OCI-LY1 (cell line): ENCODE data around the gene C16orf90.

Experiments
- H2AFZ ChIP-seq: fragments of 200-600 bp; sonication (generic), shearing (Covaris generic); 2 replicates; pipeline ENCODE4 v1.6.0; 2014; ENCODE audit warnings: antibody characterized with exemption, mild to moderate bottlenecking, low read length
- H3F3A ChIP-seq: fragments of 200-600 bp; sonication (generic), shearing (Covaris generic); 2 replicates; pipeline ENCODE4 v1.6.0; 2014; ENCODE audit warnings: mild to moderate bottlenecking, antibody characterized with exemption, low read length, moderate library complexity; ENCODE audit not compliant: insufficient read depth
- H3K27ac ChIP-seq: fragments of 200-600 bp; sonication (generic); 2 replicates; pipeline ENCODE4 v1.5.1; 2014; ENCODE audit warnings: low read length, mixed run types, mild to moderate bottlenecking, low read depth; ENCODE audit not compliant: poor library complexity, severe bottlenecking
- H3K27me3 ChIP-seq: fragments of 200-600 bp; sonication (generic); 2 replicates; pipeline ENCODE4 v1.6.0; 2014; ENCODE audit warnings: antibody characterized with exemption, mild to moderate bottlenecking, low read length, moderate library complexity; ENCODE audit not compliant: insufficient read depth
- H3K36me3 ChIP-seq: fragments of 200-600 bp; sonication (generic); 2 replicates; pipeline ENCODE4 v1.6.1; 2014; ENCODE audit warnings: mild to moderate bottlenecking, antibody characterized with exemption, low read length, moderate library complexity, mixed read lengths; ENCODE audit not compliant: insufficient read depth
- H3K4me1 ChIP-seq: fragments of 200-600 bp; sonication (generic); 2 replicates; pipeline ENCODE4 v1.5.1; 2014; ENCODE audit warnings: mild to moderate bottlenecking, low read length, moderate library complexity; ENCODE audit not compliant: insufficient read depth, severe bottlenecking
- H3K4me2 ChIP-seq: fragments of 200-600 bp; sonication (generic), shearing (Covaris generic); 2 replicates; pipeline ENCODE4 v1.6.1; 2014; ENCODE audit warnings: low read length
- H3K4me3 ChIP-seq: fragments of 200-600 bp; sonication (generic); 2 replicates; pipeline ENCODE4 v1.5.1; 2014; ENCODE audit warnings: low read length, low read depth, mild to moderate bottlenecking, mixed read lengths; ENCODE audit not compliant: poor library complexity, severe bottlenecking
- H3K79me2 ChIP-seq: fragments of 200-600 bp; shearing (Covaris generic); 2 replicates; pipeline ENCODE4 v1.6.1; 2016; ENCODE audit warnings: mixed run types, low read length, mixed read lengths; ENCODE audit not compliant: insufficient read depth
- H3K9ac ChIP-seq: fragments of 200-600 bp; sonication (generic), shearing (Covaris generic); 2 replicates; pipeline ENCODE4 v1.6.1; 2014; ENCODE audit warnings: mild to moderate bottlenecking, low read length, mixed read lengths
- H3K9me2 ChIP-seq: fragments of 200-600 bp; sonication (generic), shearing (Covaris generic); 2 replicates; pipeline ENCODE4 v1.6.1; 2014; ENCODE audit warnings: low read depth, mild to moderate bottlenecking, low read length, mixed read lengths
- H3K9me3 ChIP-seq: fragments of 200-600 bp; shearing (Covaris generic); 2 replicates; pipeline ENCODE4 v1.6.1; 2014; ENCODE audit warnings: low read length, mixed read lengths
- H4K20me1 ChIP-seq: fragments of 200-600 bp; sonication (generic), shearing (Covaris generic); 2 replicates; pipeline ENCODE4 v1.6.0; 2016; ENCODE audit warnings: mild to moderate bottlenecking, low read length; ENCODE audit not compliant: insufficient read depth
- EZH2 ChIP-seq: fragments of 200-600 bp; sonication (generic), shearing (Covaris generic); IDR thresholded peaks from 2 replicates; pipeline ENCODE4 v1.8.0; 2017; ENCODE audit warnings: borderline replicate concordance, mixed run types, mild to moderate bottlenecking, antibody characterized with exemption, low read length, moderate library complexity, mixed read lengths
- TF ChIP-seq, protein P1 (sequence below): fragments of 200-600 bp; sonication (generic), shearing (Covaris generic); IDR thresholded peaks from 2 replicates; pipeline ENCODE4 v1.5.1; 2017; ENCODE audit warnings: mild to moderate bottlenecking, antibody characterized with exemption, low read length, moderate library complexity, mixed read lengths

The C16orf90 gene

DNA sequence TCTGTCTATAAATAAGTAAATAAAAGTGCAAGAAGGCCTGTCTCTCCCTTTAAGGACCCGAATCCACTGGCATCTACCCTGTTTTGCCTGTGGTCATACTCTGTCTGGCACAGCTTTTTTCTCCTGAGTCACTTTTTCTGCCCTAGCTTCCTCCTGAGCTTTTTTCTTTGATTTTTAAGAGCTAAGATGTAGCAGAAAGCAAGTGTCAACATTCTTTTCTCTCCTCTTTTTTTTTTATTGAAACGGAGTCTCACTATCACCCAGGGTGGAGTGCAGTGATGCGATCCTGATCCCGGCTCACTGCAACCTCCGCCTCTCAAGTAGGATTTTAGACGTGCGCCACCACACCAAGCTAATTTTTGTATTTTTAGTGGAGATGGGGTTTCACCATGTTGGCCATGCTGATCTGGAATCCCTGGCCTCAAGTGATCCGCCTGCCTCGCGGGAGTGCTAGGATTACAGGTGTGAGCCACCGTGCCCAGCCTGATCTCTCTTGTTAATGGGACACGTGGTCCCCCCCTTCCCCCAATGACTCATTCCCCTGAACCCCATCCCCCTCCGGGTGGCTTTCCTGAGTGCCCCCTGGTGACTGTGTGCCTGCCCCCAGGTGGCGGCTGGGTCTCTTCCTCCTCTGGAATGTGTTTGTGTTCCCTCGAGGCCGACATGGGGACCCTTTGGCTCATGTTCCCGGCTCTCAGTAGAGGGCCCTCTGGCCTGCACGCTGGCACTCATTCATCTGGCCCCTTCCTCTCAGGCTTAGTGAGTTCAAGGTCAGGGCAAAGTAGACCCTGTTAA is 14.2 kb downstream of the C16orf90 start:
- H3K27me3 ChIP-seq, result no peaks in the 10 kb centered on the region
- TF ChIP-seq, protein P1, sequence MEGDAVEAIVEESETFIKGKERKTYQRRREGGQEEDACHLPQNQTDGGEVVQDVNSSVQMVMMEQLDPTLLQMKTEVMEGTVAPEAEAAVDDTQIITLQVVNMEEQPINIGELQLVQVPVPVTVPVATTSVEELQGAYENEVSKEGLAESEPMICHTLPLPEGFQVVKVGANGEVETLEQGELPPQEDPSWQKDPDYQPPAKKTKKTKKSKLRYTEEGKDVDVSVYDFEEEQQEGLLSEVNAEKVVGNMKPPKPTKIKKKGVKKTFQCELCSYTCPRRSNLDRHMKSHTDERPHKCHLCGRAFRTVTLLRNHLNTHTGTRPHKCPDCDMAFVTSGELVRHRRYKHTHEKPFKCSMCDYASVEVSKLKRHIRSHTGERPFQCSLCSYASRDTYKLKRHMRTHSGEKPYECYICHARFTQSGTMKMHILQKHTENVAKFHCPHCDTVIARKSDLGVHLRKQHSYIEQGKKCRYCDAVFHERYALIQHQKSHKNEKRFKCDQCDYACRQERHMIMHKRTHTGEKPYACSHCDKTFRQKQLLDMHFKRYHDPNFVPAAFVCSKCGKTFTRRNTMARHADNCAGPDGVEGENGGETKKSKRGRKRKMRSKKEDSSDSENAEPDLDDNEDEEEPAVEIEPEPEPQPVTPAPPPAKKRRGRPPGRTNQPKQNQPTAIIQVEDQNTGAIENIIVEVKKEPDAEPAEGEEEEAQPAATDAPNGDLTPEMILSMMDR, result no peak
- no peak for TF ChIP-seq EZH2
- H3K9me3 ChIP-seq, result no peaks in the 10 kb centered on the region
- no peak overlapping the region for H3K9ac ChIP-seq
- H3K4me2 ChIP-seq, result no peak overlapping the region
- H3K4me3 ChIP-seq, result no peak overlapping the region
- no peaks in the 10 kb centered on the region for H3K9me2 ChIP-seq
- H3F3A ChIP-seq, result no peaks in the 10 kb centered on the region
- peaks cover 58% of the 10 kb centered on the region for H3K36me3 ChIP-seq
- H4K20me1 ChIP-seq, result no peaks in the 10 kb centered on the region
- no peak overlapping the region for H3K27ac ChIP-seq
- H3K79me2 ChIP-seq, result no peaks in the 10 kb centered on the region
- H2AFZ ChIP-seq, result no peak overlapping the region
- H3K4me1 ChIP-seq, result no peaks in the 10 kb centered on the region

- H3K4me1 ChIP-seq, result no peaks in the 10 kb centered on the region
- no peaks in the 10 kb centered on the region for H4K20me1 ChIP-seq
- H3F3A ChIP-seq, result no peaks in the 10 kb centered on the region
- H2AFZ ChIP-seq, result no peak overlapping the region
- H3K36me3 ChIP-seq, result peaks cover 44% of the 10 kb centered on the region
- H3K79me2 ChIP-seq, result no peaks in the 10 kb centered on the region
- H3K27me3 ChIP-seq, result no peaks in the 10 kb centered on the region
- no peak overlapping the region for H3K4me3 ChIP-seq
- H3K4me2 ChIP-seq, result no peak overlapping the region
- no peak overlapping the region for H3K9ac ChIP-seq
- no peak overlapping the region for H3K27ac ChIP-seq
- no peaks in the 10 kb centered on the region for H3K9me3 ChIP-seq
- H3K9me2 ChIP-seq, result no peaks in the 10 kb centered on the region
- TF ChIP-seq, protein P1, result no peak
- TF ChIP-seq EZH2, result no peak
These were observed 15.6 kb downstream of the C16orf90 start for GRCh38 chr16:3479654-3480216.

DNA sequence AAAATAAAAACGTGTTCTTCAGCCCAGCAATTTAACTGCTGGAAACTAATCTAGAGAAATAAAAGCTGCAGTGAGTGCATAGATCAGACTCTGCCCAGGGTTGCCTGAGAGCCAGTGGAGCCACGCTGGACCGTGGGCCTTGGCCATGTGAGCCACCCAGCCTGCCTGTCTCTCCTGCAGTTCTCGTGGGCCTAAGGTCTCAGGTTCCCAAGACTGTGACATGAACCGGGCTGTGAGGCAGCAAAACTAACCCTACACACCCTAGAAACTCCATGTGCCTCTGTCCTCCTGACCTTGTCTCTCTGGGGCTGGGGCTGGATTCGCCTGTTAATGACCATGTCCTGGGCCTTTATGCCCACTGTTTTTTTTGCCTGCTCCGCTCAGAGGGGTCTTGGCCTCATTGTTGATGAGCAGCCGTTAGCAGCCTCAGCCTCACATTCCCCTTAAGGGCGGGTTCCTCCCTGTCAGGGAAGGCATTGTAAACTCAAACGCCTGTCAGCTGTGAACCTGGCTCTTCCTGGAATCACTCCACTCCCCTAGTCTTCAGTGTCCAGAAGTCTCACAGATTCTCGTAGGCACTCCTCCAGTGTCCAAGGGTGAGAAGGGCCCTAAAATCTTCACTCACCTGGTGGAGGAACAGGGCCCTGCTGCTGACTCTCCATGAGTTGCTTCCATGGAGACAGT is 16.9 kb downstream of the C16orf90 start:
- Histone ChIP-seq H3K4me3 (no peak overlapping the region), H3K27me3 (no peaks in the 10 kb centered on the region), H2AFZ (no peak overlapping the region), H3F3A (no peaks in the 10 kb centered on the region), H3K36me3 (peaks cover 32% of the 10 kb centered on the region), H3K9ac (no peak overlapping the region), H3K27ac (no peak overlapping the region), H3K4me1 (no peaks in the 10 kb centered on the region), H3K79me2 (no peaks in the 10 kb centered on the region), H3K4me2 (no peak overlapping the region), H3K9me3 (no peaks in the 10 kb centered on the region), H3K9me2 (no peaks in the 10 kb centered on the region), H4K20me1 (no peaks in the 10 kb centered on the region)
- no peak for TF ChIP-seq EZH2
- TF ChIP-seq, protein P1, result no peak
